Measurements from ENCODE around the gene SWI5. TPM values are rescaled to one million over a fixed set of nuclear protein-coding genes. Genes with fewer than 3 reads are reported as not detected.

Gene SWI5
- total RNA-seq, 4 donors from 2014 or later, result 7.8 to 20.8 (median 20.8) TPM; not detected in 1

- WGBS, 2 donors (ENCODE audit: low coverage in 1 of 2), result 60 to 82% methylated on average over 1 to 7 of the region's 7 CpGs
- no peak for TF ChIP-seq CTCF (IDR thresholded peaks at IDR 0.05)
- TF ChIP-seq EP300 (IDR thresholded peaks at IDR 0.05; ENCODE audit: low read depth), result no peak
- no peak for TF ChIP-seq POLR2A (IDR thresholded peaks at IDR 0.05)
- no peak for TF ChIP-seq POLR2AphosphoS5 (IDR thresholded peaks at IDR 0.05)
- Histone ChIP-seq H3K27me3 (no peaks in the 10 kb centered on the region), H3K9me3 (no peaks in the 10 kb centered on the region), H3K4me3 (peak overlapping the region in 2 of 4 donors; percentile 79 to 98), H3K4me1 (peaks cover 16 to 23% (median 21%) of the 10 kb centered on the region in 4 donors), H3K27ac (peak overlapping the region in 2 of 4 donors; percentile 91 to 92), H3K36me3 (peaks cover 0 to 16% (median 3%) of the 10 kb centered on the region in 4 donors)
- in situ Hi-C loops (cut with MboI; ENCODE audit: low pct_ligation_motif_present in 1 of 4, low pct_unique_long_range_greater_than_20kb in 1 of 4, low sequenced_read_pairs in 3 of 4) (no loop called here), intact Hi-C loops (cut with DNase I; ENCODE audit: low total_unique reads) (no loop called here)
- no peak for DNase-seq
These were observed 45.3 kb downstream of the SWI5 start for GRCh38 chr9:128321343-128321742.

- in situ Hi-C loops (cut with MboI; ENCODE audit: low pct_ligation_motif_present in 1 of 4, low pct_unique_long_range_greater_than_20kb in 1 of 4, low sequenced_read_pairs in 3 of 4), result no loop called here
- H3K4me3 ChIP-seq, result peak overlapping the region; percentile 79 to 98 (median 85)
These were observed 45.9 kb downstream of the SWI5 start for GRCh38 chr9:128321879-128322403.

GRCh38 chr9:128322404-128323211 is 46.5 kb downstream of the SWI5 start, which contains the start of the genes COQ4 and TRUB2:
Gene COQ4, plus strand, starts transcription at chr9:128322839. Its CDS starts 20 bp downstream, at chr9:128322859.
Gene TRUB2, minus strand, starts transcription at chr9:128322447. Its CDS starts 39 bp downstream, at chr9:128322408.
- DNase-seq, result peak; percentile 95
- H3K4me3 ChIP-seq, result peak within 1 kb of the TSS; percentile 79 to 98 (median 85)
- intact Hi-C loops (cut with DNase I; ENCODE audit: low total_unique reads) (no loop called here), in situ Hi-C loops (cut with MboI; ENCODE audit: low pct_ligation_motif_present in 1 of 4, low pct_unique_long_range_greater_than_20kb in 1 of 4, low sequenced_read_pairs in 3 of 4) (no loop called here)
- H3K36me3 ChIP-seq, result peaks cover 0 to 11% (median 3%) of the 10 kb centered on the region in 4 donors
- 0% methylated on average over 83 of the region's 83 CpGs; no CpG with 5 or more reads in 1 of the 2 donors for WGBS, 2 donors (ENCODE audit: low coverage in 1 of 2)
- H3K9me3 ChIP-seq, result no peaks in the 10 kb centered on the region
- H3K27me3 ChIP-seq, result no peaks in the 10 kb centered on the region
- H3K4me1 ChIP-seq, result peaks cover 16 to 23% (median 21%) of the 10 kb centered on the region in 4 donors
- peak within 1 kb of the TSS; percentile 91 to 96 (median 92) for H3K27ac ChIP-seq
- TF ChIP-seq CTCF (IDR thresholded peaks at IDR 0.05), result no peak
- TF ChIP-seq POLR2A (IDR thresholded peaks at IDR 0.05), result peak; percentile 37
- TF ChIP-seq EP300 (IDR thresholded peaks at IDR 0.05; ENCODE audit: low read depth), result no peak
- peak; percentile 31 to 84 (median 52) for TF ChIP-seq POLR2AphosphoS5 (IDR thresholded peaks at IDR 0.05)

More at GRCh38 chr9:128321879-128322403, 45.9 kb downstream of the SWI5 start:
- TF ChIP-seq CTCF (IDR thresholded peaks at IDR 0.05) (no peak), POLR2AphosphoS5 (IDR thresholded peaks at IDR 0.05) (no peak), EP300 (IDR thresholded peaks at IDR 0.05; ENCODE audit: low read depth) (no peak), POLR2A (IDR thresholded peaks at IDR 0.05) (no peak)
- peak overlapping the region; percentile 91 to 96 (median 92) for H3K27ac ChIP-seq
- intact Hi-C loops (cut with DNase I; ENCODE audit: low total_unique reads), result no loop called here
- 0 to 1% methylated on average over 2 to 21 of the region's 21 CpGs for WGBS, 2 donors (ENCODE audit: low coverage in 1 of 2)
- no peak for DNase-seq
- no peaks in the 10 kb centered on the region for H3K9me3 ChIP-seq
- H3K27me3 ChIP-seq, result no peaks in the 10 kb centered on the region
- peaks cover 16 to 23% (median 21%) of the 10 kb centered on the region in 4 donors for H3K4me1 ChIP-seq
- H3K36me3 ChIP-seq, result peaks cover 0 to 11% (median 3%) of the 10 kb centered on the region in 4 donors

GRCh38 chr9:128323212-128323730 is 47.2 kb downstream of the SWI5 start:
- in situ Hi-C loops (cut with MboI; ENCODE audit: low pct_ligation_motif_present in 1 of 4, low pct_unique_long_range_greater_than_20kb in 1 of 4, low sequenced_read_pairs in 3 of 4), result no loop called here
- no peak for TF ChIP-seq POLR2A (IDR thresholded peaks at IDR 0.05)
- TF ChIP-seq CTCF (IDR thresholded peaks at IDR 0.05), result no peak
- no peak for TF ChIP-seq EP300 (IDR thresholded peaks at IDR 0.05; ENCODE audit: low read depth)
- no peak for TF ChIP-seq POLR2AphosphoS5 (IDR thresholded peaks at IDR 0.05)
- WGBS, 2 donors (ENCODE audit: low coverage in 1 of 2), result 0 to 17% methylated on average over 10 to 16 of the region's 16 CpGs
- Histone ChIP-seq H3K4me1 (peaks cover 16 to 23% (median 21%) of the 10 kb centered on the region in 4 donors), H3K27ac (peak overlapping the region; percentile 91 to 96 (median 92)), H3K27me3 (no peaks in the 10 kb centered on the region), H3K4me3 (peak overlapping the region; percentile 79 to 98 (median 85)), H3K36me3 (peaks cover 0 to 11% (median 3%) of the 10 kb centered on the region in 4 donors), H3K9me3 (no peaks in the 10 kb centered on the region)
- DNase-seq, result no peak
- intact Hi-C loops (cut with DNase I; ENCODE audit: low total_unique reads), result no loop called here

All from transverse colon (tissue), 4 donors.